Hematopoietic multipotent progenitor cell treated with erythropoietin and hydrocortisone succinate and interleukin-3 and kit ligand, for 6 days (in vitro differentiated cells): ENCODE measurements around the gene CLEC20A.
"Not testable (repeated sequence)": the region's sequence is repeated elsewhere in the genome, so short reads cannot be mapped to it uniquely, and the experiment has no call there.

ENCODE experiments used
- DNase-seq: peaks from one replicate; pipeline ENCODE4 v3.0.0-alpha.2; 2015

The CLEC20A gene

GRCh38 chr1:178528953-178529335 lies 32.2 kb upstream of the CLEC20A start:
- no peak for DNase-seq

- no peak for DNase-seq
Measured at GRCh38 chr1:178528228-178528952, 31.6 kb upstream of the CLEC20A start.

DNA sequence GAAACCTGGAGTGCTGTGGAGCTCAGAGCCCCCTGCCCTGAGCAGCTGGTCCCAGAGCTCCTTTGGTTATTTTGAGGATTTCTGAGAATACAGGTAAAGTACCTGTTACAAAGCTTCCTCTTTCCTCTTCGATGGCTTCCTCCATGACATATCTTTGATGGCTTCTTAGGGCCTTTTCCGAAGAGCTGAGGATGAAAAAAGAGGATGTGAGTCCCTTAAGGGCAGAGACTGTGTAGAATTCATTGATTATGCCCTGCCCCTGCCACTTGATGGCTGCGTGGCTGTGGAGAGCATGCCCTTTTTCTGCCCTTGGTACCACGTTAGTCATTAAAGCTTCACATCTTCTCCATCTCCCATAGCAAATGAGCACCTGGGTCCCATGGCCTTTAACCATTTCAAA lies 30.4 kb upstream of the CLEC20A start:
- DNase-seq = no peak

DNA sequence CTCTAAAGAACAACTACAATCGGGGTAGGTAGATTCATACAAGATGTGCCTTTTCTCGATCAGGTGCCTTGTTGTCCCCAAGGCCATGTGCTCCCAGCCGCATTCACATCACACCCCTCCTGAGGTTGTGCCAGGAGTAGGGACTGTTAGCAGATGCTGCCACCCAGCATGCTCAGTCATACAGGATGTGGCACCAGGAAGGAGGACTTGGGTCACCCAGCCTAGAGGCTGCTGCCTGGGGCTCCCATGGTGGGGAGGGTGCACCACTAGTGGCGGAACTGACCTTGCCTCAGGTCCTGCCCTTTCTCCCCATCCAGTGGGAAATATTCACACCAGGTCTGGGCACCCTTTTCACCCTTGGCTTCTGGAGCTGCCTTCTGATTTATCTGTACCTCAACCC lies 24.5 kb upstream of the CLEC20A start:
- no peak for DNase-seq

DNA sequence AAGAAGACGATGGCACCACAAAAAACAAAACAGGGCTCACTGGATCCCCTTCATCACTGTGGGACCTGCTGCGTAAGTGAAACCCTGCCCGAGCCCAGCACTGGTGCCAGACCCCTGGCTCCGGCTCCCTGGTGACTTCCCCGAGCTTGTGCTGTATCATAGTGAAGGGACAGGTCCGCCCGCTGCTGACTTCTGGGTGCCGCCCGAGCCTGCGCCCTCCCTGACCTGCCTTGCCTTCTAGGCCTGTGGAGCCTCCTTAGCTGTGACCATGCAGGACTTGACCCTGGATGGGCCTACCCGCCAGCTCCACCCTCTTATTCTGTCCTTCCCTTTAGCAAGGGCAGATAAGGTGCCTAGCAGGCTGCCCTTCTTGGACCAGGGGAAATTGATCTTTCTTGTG lies 24.0 kb upstream of the CLEC20A start:
- no peak for DNase-seq

- no peak for DNase-seq
Measured at GRCh38 chr1:178518894-178519293, 22.1 kb upstream of the CLEC20A start.

GRCh38 chr1:178516110-178516509 lies 19.3 kb upstream of the CLEC20A start:
- DNase-seq = no peak

GRCh38 chr1:178513278-178513983 lies 16.7 kb upstream of the CLEC20A start:
- no peak for DNase-seq

DNA sequence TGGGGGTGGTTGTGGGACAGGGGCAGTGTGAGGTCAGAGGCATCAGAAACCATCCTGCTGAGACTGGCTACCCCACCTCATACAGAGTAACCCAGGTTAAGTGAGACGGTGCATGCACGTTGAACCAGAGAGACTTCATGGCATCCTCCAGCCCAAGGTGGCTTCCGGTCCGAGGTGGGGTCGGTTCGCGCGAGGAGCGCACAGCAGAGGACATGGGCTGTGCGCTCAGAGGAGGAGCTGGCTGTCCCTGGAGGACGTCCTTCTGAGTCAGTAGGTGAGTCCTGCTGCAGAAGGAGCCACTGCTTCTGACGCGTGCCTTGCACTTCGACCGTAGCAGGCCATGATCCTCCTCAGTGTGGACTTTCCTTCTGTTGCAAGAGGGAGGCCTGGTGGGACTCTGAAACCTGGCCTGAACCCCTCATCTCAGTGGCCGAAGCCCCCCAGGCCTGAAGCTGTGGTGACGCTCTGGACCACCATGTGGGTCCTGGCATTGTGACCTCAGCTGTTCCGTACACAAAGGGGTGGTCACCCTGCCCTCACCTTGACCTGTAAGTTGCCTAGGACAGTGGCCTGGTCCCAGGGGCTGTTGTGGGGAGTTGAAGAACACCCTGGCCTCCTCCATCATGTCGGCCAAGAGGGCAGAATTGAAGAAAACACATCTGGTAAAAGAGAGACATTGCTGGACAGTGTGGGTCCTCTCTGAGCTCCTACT lies 16.0 kb upstream of the CLEC20A start, which contains the start of gene TEX35:
TSS of gene TEX35 (plus strand) at position 544 of the 712 bp plus-strand sequence. CDS start at position 624, 80 bp downstream.
- no peak for DNase-seq

DNA sequence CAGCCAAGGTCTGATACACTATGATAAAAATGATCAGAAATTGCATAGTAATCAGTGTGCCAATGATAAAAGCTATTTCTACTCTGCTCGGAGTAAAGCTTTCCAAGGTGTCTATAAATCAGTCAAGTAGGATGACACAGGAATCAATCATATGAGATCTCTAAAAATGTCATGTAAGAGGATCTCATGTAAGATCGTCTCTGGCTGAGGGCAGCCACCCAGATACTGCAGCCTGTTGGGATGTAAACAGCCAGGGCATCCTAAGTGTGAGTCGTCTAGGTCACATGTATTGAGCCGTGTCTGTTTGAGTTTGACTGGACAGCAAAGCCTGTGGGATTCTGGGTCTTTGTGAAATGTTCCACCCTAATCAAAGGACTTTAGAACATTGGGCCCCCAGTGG lies 13.4 kb upstream of the CLEC20A start:
- DNase-seq = no peak

- no peak for DNase-seq
Measured at GRCh38 chr1:178509414-178510007, 12.7 kb upstream of the CLEC20A start.

- peak; percentile 59 for DNase-seq
Measured at GRCh38 chr1:178506669-178507068, 9.9 kb upstream of the CLEC20A start.

- DNase-seq = no peak
Measured at GRCh38 chr1:178506177-178506576, 9.4 kb upstream of the CLEC20A start.

- no peak for DNase-seq
Measured at GRCh38 chr1:178504286-178504685, 7.5 kb upstream of the CLEC20A start.

GRCh38 chr1:178503849-178504248 lies 7.1 kb upstream of the CLEC20A start:
- DNase-seq = no peak

- not testable (repeated sequence) for DNase-seq
Measured at GRCh38 chr1:178503316-178503715, 6.6 kb upstream of the CLEC20A start.

DNA sequence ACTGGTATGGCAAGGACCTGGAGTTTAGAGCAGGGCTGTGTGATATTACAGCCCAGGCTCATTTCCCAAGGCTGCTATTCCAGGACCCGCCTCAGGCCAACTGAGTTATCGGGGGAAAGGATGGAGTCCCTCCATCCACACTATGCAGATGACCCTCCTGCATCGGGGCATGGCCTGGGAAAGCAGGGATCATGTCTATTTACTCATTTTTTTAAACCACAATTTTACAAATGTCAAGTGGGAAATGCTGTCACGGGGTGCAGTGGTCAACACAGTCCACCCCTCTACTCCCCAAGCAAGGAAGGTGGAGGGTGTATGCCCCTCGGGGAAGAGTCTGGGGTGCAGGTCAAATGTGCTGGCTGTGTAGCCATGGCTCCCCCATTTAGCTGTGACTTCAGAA lies 6.1 kb upstream of the CLEC20A start:
- no peak for DNase-seq

- DNase-seq = no peak
Measured at GRCh38 chr1:178502330-178502714, 5.6 kb upstream of the CLEC20A start.

GRCh38 chr1:178501705-178502329 lies 5.1 kb upstream of the CLEC20A start:
- peak; percentile 82 for DNase-seq

- no peak for DNase-seq
Measured at GRCh38 chr1:178500936-178501554, 4.3 kb upstream of the CLEC20A start.

GRCh38 chr1:178500091-178500770 lies 3.5 kb upstream of the CLEC20A start:
- DNase-seq = no peak
